HG02973 (cell line): ENCODE results near the gene UVSSA.

ENCODE experiments used
- ATAC-seq: cut with Tn5 transposase; IDR thresholded peaks from one replicate; pipeline ENCODE4 v1.9.1; 2021; ENCODE audit warnings: moderate library complexity; ENCODE audit not compliant: unreplicated experiment

Gene UVSSA

GRCh38 chr4:1348014-1348513, 1.1 kb downstream of the UVSSA start:
- ATAC-seq = no peak

- no peak for ATAC-seq
Measured at GRCh38 chr4:1348746-1349145, 1.7 kb downstream of the UVSSA start.

GRCh38 chr4:1349359-1350168, 2.6 kb downstream of the UVSSA start:
- ATAC-seq = no peak

- ATAC-seq = no peak
Measured at GRCh38 chr4:1350169-1350520, 3.1 kb downstream of the UVSSA start.

GRCh38 chr4:1351854-1352566, 5.0 kb downstream of the UVSSA start:
- ATAC-seq = no peak

- no peak for ATAC-seq
Measured at GRCh38 chr4:1352567-1352900, 5.5 kb downstream of the UVSSA start.

GRCh38 chr4:1353186-1354055, 6.4 kb downstream of the UVSSA start:
- no peak for ATAC-seq

- no peak for ATAC-seq
Measured at GRCh38 chr4:1354136-1354982, 7.4 kb downstream of the UVSSA start.

GRCh38 chr4:1354983-1355275, 7.9 kb downstream of the UVSSA start:
- ATAC-seq = no peak

- ATAC-seq = no peak
Measured at GRCh38 chr4:1355378-1355777, 8.4 kb downstream of the UVSSA start.

- no peak for ATAC-seq
Measured at GRCh38 chr4:1356181-1356998, 9.4 kb downstream of the UVSSA start.

- ATAC-seq = no peak
Measured at GRCh38 chr4:1357356-1358248, 10.6 kb downstream of the UVSSA start.

- no peak for ATAC-seq
Measured at GRCh38 chr4:1358421-1359143, 11.6 kb downstream of the UVSSA start.

- ATAC-seq = no peak
Measured at GRCh38 chr4:1359144-1359501, 12.1 kb downstream of the UVSSA start.

GRCh38 chr4:1359976-1360375, 13.0 kb downstream of the UVSSA start:
- no peak for ATAC-seq

GRCh38 chr4:1360423-1361283, 13.6 kb downstream of the UVSSA start:
- ATAC-seq = no peak

- no peak for ATAC-seq
Measured at GRCh38 chr4:1361431-1361830, 14.4 kb downstream of the UVSSA start.
